ENCODE results near the gene PCNA. TPM values are rescaled to one million over a fixed set of nuclear protein-coding genes. Genes with fewer than 3 reads are reported as not detected.

Gene PCNA
- total and polyA plus RNA-seq, 2 of the 4 experiments (the other 2 are of a cell fraction): 155 to 213 TPM

DNA sequence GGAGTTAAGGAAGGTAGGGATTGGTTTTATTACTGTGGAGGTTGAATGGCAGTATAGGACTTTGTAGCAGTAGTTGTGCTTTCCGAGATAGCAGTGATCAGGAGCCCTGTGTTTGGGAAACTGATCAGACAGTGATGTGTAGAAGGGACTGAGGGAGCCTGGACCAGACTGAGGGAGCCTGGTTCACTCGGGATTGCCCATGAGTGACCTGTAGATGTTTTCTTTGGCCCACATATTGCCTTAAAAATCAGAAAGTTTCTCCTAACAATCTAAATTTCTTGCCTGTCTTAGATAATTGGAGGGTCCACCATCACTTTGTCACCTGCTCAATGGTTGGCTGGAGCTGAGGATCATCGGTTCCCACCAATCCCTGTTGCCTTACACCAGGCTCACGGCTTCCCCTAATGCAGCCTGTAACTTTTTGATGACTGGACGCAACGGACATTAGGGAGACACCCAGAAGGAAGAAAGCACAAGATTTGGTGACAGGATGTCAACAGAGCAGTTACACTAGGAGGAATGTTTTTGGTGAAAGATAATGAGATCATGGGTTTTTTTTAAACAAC is 8.2 kb upstream of the PCNA start:
- CTCF ChIA-PET: interaction anchor here (2.0 kb wide), 1 partner anchor 65 kb away, joined by 11 read pairs; no protein-coding TSS in a partner anchor
- H3K4ac ChIP-seq (ENCODE audit: low read depth, low read length): peak overlapping the region; percentile 84; the same call in 1 of the 2 replicates
- peak overlapping the region; percentile 84 for H2BK5ac ChIP-seq (ENCODE audit: low read depth, low read length, poor library complexity, severe bottlenecking)
- TF ChIP-seq SMC3 (IDR thresholded peaks at IDR 0.05; ENCODE audit: low read depth, low read length) (no peak), RAD21 (IDR thresholded peaks at IDR 0.05; ENCODE audit: low read length) (no peak), MXI1 (IDR thresholded peaks at IDR 0.05; ENCODE audit: borderline replicate concordance, low read depth, low read length) (no peak), USF2 (IDR thresholded peaks at IDR 0.05; ENCODE audit: low read depth, low read length) (no peak), CEBPB (IDR thresholded peaks at IDR 0.05; ENCODE audit: low read depth, low read length) (no peak), BHLHE40 (IDR thresholded peaks at IDR 0.05; ENCODE audit: low read depth, low read length) (no peak), RCOR1 (IDR thresholded peaks at IDR 0.05; ENCODE audit: insufficient replicate concordance, low read length) (no peak), CTCF (conservative IDR thresholded peaks at IDR 0.05; ENCODE audit: low read depth, low read length) (no peak), NFE2L2 (IDR thresholded peaks at IDR 0.05; ENCODE audit: low read depth, low read length) (no peak), RFX5 (IDR thresholded peaks at IDR 0.05; ENCODE audit: low read depth, low read length) (no peak), FOS (IDR thresholded peaks at IDR 0.05; ENCODE audit: low read depth, low read length) (no peak), POLR2A (IDR thresholded peaks at IDR 0.05; ENCODE audit: low read depth, low read length) (no peak)
- TF ChIP-seq, protein P1, sequence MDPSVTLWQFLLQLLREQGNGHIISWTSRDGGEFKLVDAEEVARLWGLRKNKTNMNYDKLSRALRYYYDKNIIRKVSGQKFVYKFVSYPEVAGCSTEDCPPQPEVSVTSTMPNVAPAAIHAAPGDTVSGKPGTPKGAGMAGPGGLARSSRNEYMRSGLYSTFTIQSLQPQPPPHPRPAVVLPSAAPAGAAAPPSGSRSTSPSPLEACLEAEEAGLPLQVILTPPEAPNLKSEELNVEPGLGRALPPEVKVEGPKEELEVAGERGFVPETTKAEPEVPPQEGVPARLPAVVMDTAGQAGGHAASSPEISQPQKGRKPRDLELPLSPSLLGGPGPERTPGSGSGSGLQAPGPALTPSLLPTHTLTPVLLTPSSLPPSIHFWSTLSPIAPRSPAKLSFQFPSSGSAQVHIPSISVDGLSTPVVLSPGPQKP (IDR thresholded peaks at IDR 0.05; ENCODE audit: borderline replicate concordance, low read depth, low read length): no peak
- peak overlapping the region; percentile 98 for H3K4me2 ChIP-seq (ENCODE audit: low read depth, low read length)
- H2BK120ac ChIP-seq (ENCODE audit: low read depth, low read length): no peak overlapping the region
- H3K56ac ChIP-seq (ENCODE audit: extremely low read depth, insufficient read depth, low read length): no peak overlapping the region
- peaks cover 21 to 48% of the 10 kb centered on the region in 2 experiments for H3K79me1 ChIP-seq (ENCODE audit: low read depth in 1 of 2, low read length in 2 of 2)
- H3K23ac ChIP-seq (ENCODE audit: low read depth, low read length): peak overlapping the region; percentile 84
- H4K8ac ChIP-seq (ENCODE audit: low read depth in 2 of 2, low read length in 2 of 2): peak overlapping the region in 1 of 2 experiments; percentile 47; a peak in 2 of 4 replicates
- no peak overlapping the region for H3K18ac ChIP-seq (ENCODE audit: low read depth, low read length)
- H3K36me3 ChIP-seq (ENCODE audit: control insufficient read depth, insufficient read depth, low read length): peaks cover 1% of the 10 kb centered on the region; the same call in 1 of the 2 replicates
- H2AFZ ChIP-seq (replicated peaks; ENCODE audit: low read length, poor library complexity): no peak overlapping the region
- H3K14ac ChIP-seq (replicated peaks; ENCODE audit: low read depth, low read length): peak overlapping the region; percentile 44
- H4K20me1 ChIP-seq (ENCODE audit: insufficient read depth, low read length): peaks cover 18% of the 10 kb centered on the region; the same call in 1 of the 2 replicates
- POLR2A ChIA-PET (ENCODE audit: unreplicated experiment): no interaction called here
- 17% methylated on average over 1 of the region's 6 CpGs; no CpG with 5 or more reads in 1 of the 2 experiments for WGBS, 2 experiments (ENCODE audit: extremely low coverage in 2 of 2, insufficient read length in 1 of 2)
- 0 out of 2 replicates have a peak, but pooled peaks cover 11% of the 10 kb centered on the region for H3K9me1 ChIP-seq (ENCODE audit: insufficient read depth, low read length)
- no peak overlapping the region; the same call in 1 of the 2 replicates for H3K27ac ChIP-seq (ENCODE audit: insufficient read depth, low read length)
- no peak for ATAC-seq (ENCODE audit: low read depth)
- DNase-seq: no peak
- H2BK20ac ChIP-seq (ENCODE audit: low read depth, low read length): no peak overlapping the region
- peak overlapping the region; percentile 73 for H2AK5ac ChIP-seq (ENCODE audit: low read depth, low read length)
- no peaks in the 10 kb centered on the region for H3K27me3 ChIP-seq (ENCODE audit: control insufficient read depth, insufficient read depth, low read length)
- intact Hi-C loops (cut with micrococcal nuclease) (loop anchor here (2.0 to 10.0 kb wide), 2 partner anchors 53 to 317 kb away; no protein-coding TSS in a partner anchor), dilution Hi-C loops (cut with HindIII; ENCODE audit: low sequenced_read_pairs, unreplicated experiment) (no loop called here), in situ Hi-C loops (cut with MboI; ENCODE audit: low sequenced_read_pairs) (loop anchor here (5.0 kb wide), 1 partner anchor 59 kb away; no protein-coding TSS in a partner anchor)
- BruUV-seq (replicated peaks): no TSS peak
- H4K91ac ChIP-seq (ENCODE audit: insufficient read depth, low read depth, low read length): no peak overlapping the region
- peak overlapping the region; percentile 39 for H2AK9ac ChIP-seq (replicated peaks; ENCODE audit: low read depth, low read length, poor library complexity)
- H3K9me3 ChIP-seq (ENCODE audit: control insufficient read depth, insufficient read depth, low read length): no peaks in the 10 kb centered on the region
- H3K4me1 ChIP-seq (ENCODE audit: control insufficient read depth, insufficient read depth, low read length): peaks cover 7% of the 10 kb centered on the region
- peak overlapping the region; percentile 92 for H3K4me3 ChIP-seq (ENCODE audit: insufficient read depth, low read depth, low read length)
- H3K9ac ChIP-seq (ENCODE audit: low read depth, low read length): peak overlapping the region; percentile 89; the same call in 1 of the 2 replicates
- no peak overlapping the region for H2BK15ac ChIP-seq (ENCODE audit: low read depth, low read length)
- H4K5ac ChIP-seq (ENCODE audit: low read depth, low read length): no peak overlapping the region
